Calu3 (cell line): Measurements from ENCODE around the gene FUBP3. TPM values are rescaled to one million over a fixed set of nuclear protein-coding genes. Genes with fewer than 3 reads are reported as not detected.

ENCODE experiments used
- BruUV-seq: library from RNA; stranded (reverse); fragments of 400-500 nt; replicated peaks from 2 replicates; lab custom pipeline; 2021; lab: Mats Ljungman, UMichigan
- CTCF ChIA-PET: fragments of 300-600 bp; sonication (Branson Sonifier 250); formaldehyde crosslinking; loops from one replicate; lab custom pipeline; 2022; ENCODE audit warnings: antibody characterized with exemption; lab: Charles Lee
- DNase-seq: peaks from one replicate; pipeline ENCODE4 v3.0.0; 2022
- H3K27ac Mint-ChIP-seq: one replicate; pipeline ENCODE4 v1.8.0; 2022; ENCODE audit warnings: mixed read lengths; ENCODE audit not compliant: unreplicated experiment
- H3K27me3 Mint-ChIP-seq: one replicate; pipeline ENCODE4 v1.8.0; 2022; ENCODE audit warnings: mixed read lengths; ENCODE audit not compliant: unreplicated experiment
- H3K36me3 Mint-ChIP-seq: one replicate; pipeline ENCODE4 v1.8.0; 2022; ENCODE audit warnings: mild to moderate bottlenecking, moderate library complexity, mixed read lengths; ENCODE audit not compliant: insufficient read depth, unreplicated experiment
- H3K4me1 Mint-ChIP-seq: one replicate; pipeline ENCODE4 v1.8.0; 2022; ENCODE audit warnings: mild to moderate bottlenecking, low read depth, mixed read lengths; ENCODE audit not compliant: unreplicated experiment
- H3K4me3 Mint-ChIP-seq: one replicate; pipeline ENCODE4 v1.8.0; 2022; ENCODE audit warnings: mild to moderate bottlenecking, low read depth, moderate library complexity, mixed read lengths; ENCODE audit not compliant: unreplicated experiment
- H3K9me3 Mint-ChIP-seq: one replicate; pipeline ENCODE4 v1.8.0; 2022; ENCODE audit warnings: low read depth, mixed read lengths; ENCODE audit not compliant: unreplicated experiment
- intact Hi-C: fragments of 100-400 bp; cut with micrococcal nuclease; formaldehyde crosslinking; loops from one replicate; pipeline ENCODE4 v1.10.0; 2022; ENCODE audit not compliant: unreplicated experiment
- total RNA-seq: library from RNA; stranded (reverse); gene quantifications from 2 replicates; pipeline ENCODE4 v1.2.3, GENCODE V29; 2022
- TF ChIP-seq, protein P1 (sequence below): fragments of 200-600 bp; IDR thresholded peaks from one replicate; pipeline ENCODE4 v1.8.0; 2022; ENCODE audit warnings: antibody characterized with exemption; ENCODE audit not compliant: unreplicated experiment

The FUBP3 gene
- total RNA-seq, 1 experiment from 2014 or later = 51.0 TPM

DNA sequence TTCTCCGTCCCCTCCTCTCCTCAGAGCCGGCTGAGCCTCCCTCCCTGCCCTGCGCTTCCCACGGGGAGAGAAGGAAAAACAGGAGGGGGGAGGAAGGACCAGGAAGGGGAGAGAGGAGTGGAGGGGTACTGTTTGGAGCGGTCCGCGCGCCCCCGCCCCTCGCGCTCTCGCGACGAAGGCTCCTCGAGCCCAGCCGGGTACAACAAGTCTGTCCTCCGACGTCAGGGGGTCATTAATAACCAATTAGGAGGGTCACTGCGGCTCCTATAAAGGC is 84.5 kb downstream of the FUBP3 start:
- Mint-ChIP-seq H3K4me3 (peak overlapping the region; percentile 7), H3K4me1 (no peaks in the 10 kb centered on the region), H3K27me3 (peaks cover 78% of the 10 kb centered on the region), H3K27ac (no peak overlapping the region), H3K36me3 (peaks cover 5% of the 10 kb centered on the region), H3K9me3 (no peaks in the 10 kb centered on the region)
- intact Hi-C loops = no loop called here
- TF ChIP-seq, protein P1, sequence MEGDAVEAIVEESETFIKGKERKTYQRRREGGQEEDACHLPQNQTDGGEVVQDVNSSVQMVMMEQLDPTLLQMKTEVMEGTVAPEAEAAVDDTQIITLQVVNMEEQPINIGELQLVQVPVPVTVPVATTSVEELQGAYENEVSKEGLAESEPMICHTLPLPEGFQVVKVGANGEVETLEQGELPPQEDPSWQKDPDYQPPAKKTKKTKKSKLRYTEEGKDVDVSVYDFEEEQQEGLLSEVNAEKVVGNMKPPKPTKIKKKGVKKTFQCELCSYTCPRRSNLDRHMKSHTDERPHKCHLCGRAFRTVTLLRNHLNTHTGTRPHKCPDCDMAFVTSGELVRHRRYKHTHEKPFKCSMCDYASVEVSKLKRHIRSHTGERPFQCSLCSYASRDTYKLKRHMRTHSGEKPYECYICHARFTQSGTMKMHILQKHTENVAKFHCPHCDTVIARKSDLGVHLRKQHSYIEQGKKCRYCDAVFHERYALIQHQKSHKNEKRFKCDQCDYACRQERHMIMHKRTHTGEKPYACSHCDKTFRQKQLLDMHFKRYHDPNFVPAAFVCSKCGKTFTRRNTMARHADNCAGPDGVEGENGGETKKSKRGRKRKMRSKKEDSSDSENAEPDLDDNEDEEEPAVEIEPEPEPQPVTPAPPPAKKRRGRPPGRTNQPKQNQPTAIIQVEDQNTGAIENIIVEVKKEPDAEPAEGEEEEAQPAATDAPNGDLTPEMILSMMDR = no peak
- no TSS peak for BruUV-seq
- DNase-seq = no peak
- CTCF ChIA-PET = no interaction called here

DNA sequence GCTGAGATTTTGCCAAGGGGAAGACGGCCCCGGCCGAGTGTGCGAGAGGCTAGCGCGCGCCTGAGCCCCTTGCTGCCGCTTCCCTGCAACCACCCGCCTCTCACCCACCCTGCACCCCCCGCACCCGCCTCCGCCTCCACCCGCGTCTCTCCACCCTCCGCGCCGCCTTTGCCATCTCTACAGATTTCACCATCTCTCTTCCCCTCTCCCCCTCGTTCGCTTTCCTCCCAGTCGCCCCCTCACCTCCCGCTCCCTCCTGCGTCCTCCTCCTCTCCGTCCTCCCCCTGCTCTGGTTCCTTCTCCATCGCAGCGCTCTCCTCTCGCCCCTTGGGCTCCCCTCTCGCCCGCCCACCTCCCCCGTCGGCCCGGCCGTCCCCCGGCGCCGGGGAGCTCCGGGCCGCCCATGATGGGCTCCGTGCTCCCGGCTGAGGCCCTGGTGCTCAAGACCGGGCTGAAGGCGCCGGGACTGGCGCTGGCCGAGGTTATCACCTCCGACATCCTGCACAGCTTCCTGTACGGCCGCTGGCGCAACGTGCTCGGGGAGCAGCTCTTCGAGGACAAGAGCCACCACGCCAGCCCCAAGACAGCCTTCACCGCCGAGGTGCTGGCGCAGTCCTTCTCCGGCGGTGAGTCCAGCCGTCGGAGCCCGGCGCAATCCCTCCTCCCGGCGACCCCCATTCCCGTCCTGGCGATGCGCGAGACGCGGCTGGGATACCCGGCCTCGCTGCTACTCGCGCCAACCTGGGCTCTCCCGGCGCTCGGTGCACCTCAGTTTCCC is 85.1 kb downstream of the FUBP3 start, which contains the start of gene PRDM12:
TSS of gene PRDM12 (plus strand) at position 344 of the 778 bp plus-strand sequence. CDS start at position 404, 60 bp downstream.
- DNase-seq = no peak
- CTCF ChIA-PET = interaction anchor here (0.6 kb wide), 1 partner anchor 122 kb away, joined by 7 read pairs; no protein-coding TSS in a partner anchor
- H3K4me1 Mint-ChIP-seq = no peaks in the 10 kb centered on the region
- H3K27ac Mint-ChIP-seq = no peak within 1 kb of the TSS
- intact Hi-C loops = no loop called here
- H3K9me3 Mint-ChIP-seq = no peaks in the 10 kb centered on the region
- H3K4me3 Mint-ChIP-seq = peak within 1 kb of the TSS; percentile 7
- no TSS peak for BruUV-seq
- H3K36me3 Mint-ChIP-seq = peaks cover 5% of the 10 kb centered on the region
- peaks cover 73% of the 10 kb centered on the region for H3K27me3 Mint-ChIP-seq
- TF ChIP-seq, protein P1 = no peak

DNA sequence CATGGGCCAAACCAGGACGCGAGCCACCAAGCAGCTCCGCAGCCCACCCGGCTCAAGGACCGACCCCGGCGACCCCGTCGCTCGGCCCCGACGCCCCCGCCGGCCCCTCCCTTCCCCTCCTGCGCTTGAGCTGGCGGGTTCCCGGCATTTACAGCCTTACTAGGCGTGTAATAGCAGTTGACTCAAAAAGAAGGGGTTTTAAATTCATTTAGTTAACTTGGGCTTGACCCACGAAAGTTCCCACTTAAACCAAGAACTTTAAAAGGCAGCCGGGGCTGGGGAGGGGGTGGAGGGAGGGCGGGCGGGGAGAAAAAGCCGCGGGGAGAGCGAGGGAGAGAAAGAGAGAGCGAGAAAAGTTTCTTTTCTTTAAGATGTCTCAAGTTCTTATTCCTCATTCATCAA is 85.7 kb downstream of the FUBP3 start:
- no peak overlapping the region for H3K27ac Mint-ChIP-seq
- BruUV-seq = no TSS peak
- TF ChIP-seq, protein P1 = no peak
- no peak for DNase-seq
- peaks cover 68% of the 10 kb centered on the region for H3K27me3 Mint-ChIP-seq
- H3K4me3 Mint-ChIP-seq = no peak overlapping the region
- no peaks in the 10 kb centered on the region for H3K36me3 Mint-ChIP-seq
- no peaks in the 10 kb centered on the region for H3K4me1 Mint-ChIP-seq
- intact Hi-C loops = no loop called here
- H3K9me3 Mint-ChIP-seq = no peaks in the 10 kb centered on the region
- CTCF ChIA-PET = no interaction called here

DNA sequence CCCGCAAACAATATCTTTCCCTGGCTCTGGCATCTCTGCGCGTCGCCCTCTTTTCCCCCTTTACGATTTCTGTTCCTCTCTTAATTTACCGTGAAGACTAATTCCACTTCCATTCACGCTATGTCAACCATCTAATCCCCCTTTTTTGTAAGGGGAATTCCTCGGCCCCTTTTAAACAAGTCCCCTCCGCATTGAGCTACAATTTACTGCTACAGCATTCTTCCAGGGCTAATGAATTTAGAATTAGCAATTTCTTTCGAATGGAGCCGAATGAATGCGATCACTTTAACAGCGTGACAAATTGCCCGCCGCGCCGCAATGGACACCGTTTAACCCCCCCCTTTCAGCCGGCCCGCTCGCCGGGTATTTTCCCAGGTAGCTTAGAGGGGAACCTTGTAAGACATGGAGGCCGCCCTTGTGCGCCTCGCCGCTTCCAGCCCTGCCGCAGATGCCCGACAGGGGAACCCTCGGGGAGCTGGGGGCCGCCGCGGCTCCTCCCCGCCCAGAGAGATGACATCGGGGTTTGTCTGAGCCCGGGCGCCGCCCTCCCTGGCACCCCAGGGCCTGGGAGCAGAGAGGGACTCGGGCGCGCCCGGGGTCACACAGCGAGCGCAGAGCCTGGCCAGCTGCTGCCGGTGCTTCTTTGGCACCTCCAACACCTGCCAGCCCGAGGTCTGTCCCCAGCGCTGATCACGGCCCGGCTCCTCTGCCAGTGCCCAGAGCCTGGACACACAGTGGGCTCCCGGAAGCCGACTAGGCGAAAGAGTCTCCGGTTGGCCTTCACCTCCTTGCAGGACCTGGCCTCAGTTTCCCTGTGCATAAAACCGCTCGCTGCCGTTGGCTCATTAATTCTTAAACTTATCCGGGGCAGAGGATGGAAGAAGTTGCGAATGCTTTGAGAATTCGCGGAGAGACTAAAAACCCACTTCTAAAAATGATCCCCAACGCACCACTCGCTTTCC is 86.3 kb downstream of the FUBP3 start:
- TF ChIP-seq, protein P1 = no peak
- Mint-ChIP-seq H3K27me3 (peaks cover 71% of the 10 kb centered on the region), H3K9me3 (no peaks in the 10 kb centered on the region), H3K27ac (no peak overlapping the region), H3K4me1 (no peaks in the 10 kb centered on the region), H3K4me3 (no peak overlapping the region), H3K36me3 (no peaks in the 10 kb centered on the region)
- CTCF ChIA-PET = no interaction called here
- BruUV-seq = no TSS peak
- no peak for DNase-seq
- intact Hi-C loops = no loop called here
